Right kidney (tissue), 1 donor: ENCODE measurements around the gene HDAC7.
A peak's percentile ranks its signal among the peaks of the same experiment; 100 is the strongest.

Source experiments
- DNase-seq: peaks from one replicate; pipeline ENCODE4 v3.0.0-alpha.2; 2016

Gene HDAC7

GRCh38 chr12:47763481-47764346 is 56.0 kb downstream of the HDAC7 start:
- DNase-seq, result no peak

DNA sequence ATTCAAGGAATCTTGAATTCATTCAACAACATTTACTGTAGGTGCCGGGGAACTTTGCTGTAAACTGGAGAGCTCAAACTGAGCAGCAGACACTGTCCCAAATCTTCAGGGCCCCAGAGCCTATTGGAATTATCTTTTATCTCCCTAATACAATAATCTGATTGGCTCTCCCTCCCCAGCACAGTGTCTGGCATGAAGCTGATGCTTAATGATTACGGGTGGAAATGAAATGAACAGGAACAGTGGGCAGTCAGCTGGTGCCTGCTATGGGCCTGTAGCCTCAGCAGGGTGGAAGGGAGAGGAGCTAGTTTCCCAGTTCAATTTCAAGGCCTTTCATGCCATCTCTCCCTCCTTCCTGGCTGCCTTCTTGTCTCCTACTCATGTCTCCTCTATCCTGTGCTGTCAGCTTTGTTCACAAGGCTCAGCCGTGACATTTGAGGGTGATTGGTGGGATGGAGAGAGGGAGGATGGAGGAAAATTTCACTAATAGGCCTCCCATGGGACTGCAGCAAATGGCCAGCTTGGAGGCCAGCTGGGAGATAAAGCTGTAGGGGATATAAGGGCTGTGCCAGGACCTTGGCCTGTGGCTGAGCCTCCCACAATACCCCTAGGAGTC is 56.7 kb downstream of the HDAC7 start:
- DNase-seq, result no peak

- peak; percentile 84 for DNase-seq
Measured at GRCh38 chr12:47758834-47759690, 60.6 kb downstream of the HDAC7 start, which contains the start of gene RAPGEF3. RAPGEF3 (minus strand) TSS chr12:47758880; CDS start chr12:47758556, 324 bp downstream.

GRCh38 chr12:47758584-47758833 is 61.2 kb downstream of the HDAC7 start:
- DNase-seq, result peak; percentile 62

DNA sequence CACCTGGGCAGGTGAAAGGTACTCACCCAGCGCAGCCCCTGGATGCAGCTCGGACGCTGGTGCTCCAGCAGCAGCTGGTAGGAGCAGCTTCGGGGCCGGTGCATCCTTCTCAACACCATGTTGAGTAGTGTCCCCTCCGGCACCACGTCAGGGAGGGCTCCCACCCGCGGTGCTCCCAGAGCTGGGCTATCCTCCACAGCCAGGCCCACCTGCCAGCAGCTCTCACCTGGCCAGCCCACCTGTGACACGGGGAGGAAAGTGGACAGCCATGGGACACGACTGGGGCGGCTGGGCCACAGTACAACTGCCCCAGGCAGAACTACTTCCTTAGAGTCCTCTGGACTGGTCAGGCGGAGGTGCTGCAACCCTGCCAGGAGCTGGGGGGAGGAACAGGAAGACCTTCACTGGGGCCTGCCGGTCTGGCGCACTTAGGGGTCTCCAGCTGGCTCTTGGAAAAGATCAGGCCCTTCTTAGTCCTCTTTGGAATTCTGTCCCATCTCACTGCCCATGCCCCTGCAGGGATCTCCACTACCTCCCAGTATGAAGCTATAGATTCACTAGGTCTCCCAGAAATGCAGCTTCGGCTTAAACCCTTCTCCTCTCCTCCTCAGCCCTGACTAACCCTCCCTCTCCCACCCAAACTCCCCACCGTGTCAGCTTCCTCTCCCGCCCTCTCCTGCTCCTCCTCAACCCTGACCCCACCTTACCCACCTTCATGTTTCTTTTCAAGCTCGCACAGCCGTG is 61.7 kb downstream of the HDAC7 start:
- peak; percentile 67 for DNase-seq

DNA sequence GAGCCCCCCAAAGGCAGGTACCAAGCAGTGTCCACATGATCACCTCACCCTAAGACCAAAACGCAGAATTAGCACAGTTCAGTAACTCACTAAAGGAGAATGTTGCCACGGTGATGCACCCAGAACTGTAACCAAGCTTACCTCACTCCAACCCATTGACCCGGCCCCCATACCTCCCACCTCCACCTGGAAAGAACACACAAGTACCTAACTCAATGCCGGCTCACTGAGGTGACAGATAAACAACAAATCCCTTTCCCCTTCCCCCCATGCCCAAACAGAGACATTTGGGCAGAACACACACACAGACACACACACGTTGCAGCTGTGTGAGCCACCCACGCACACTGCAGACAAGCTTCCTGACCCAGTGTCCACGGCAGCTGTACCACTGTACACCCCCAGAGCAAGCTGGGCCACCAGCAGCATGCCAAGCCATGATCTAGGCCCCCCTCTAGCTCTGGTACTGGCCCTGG is 62.3 kb downstream of the HDAC7 start:
- no peak for DNase-seq

GRCh38 chr12:47755655-47756562 is 63.8 kb downstream of the HDAC7 start:
- DNase-seq, result no peak

- no peak for DNase-seq
Measured at GRCh38 chr12:47754881-47755280, 64.8 kb downstream of the HDAC7 start.

- no peak for DNase-seq
Measured at GRCh38 chr12:47754126-47754525, 65.6 kb downstream of the HDAC7 start.

GRCh38 chr12:47753021-47754001 is 66.4 kb downstream of the HDAC7 start:
- no peak for DNase-seq

DNA sequence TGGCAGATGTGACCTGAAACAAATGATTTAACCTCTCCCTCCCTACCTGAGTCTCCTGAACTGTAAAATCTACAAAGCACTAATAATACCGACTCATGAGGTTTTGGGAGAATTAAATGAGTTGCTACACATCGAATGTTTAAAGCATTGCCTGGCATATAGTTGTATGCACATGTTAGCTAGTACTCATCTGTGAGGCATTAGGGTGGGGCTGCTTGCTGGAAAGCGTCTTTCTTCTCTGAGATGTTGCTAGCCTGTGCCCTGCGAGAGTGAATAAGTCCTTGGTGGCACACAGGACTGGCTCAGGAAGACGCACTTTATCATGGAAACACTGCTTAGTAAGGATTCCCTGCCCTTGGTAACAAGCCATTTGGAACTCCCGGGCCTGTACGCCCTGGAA is 67.2 kb downstream of the HDAC7 start:
- no peak for DNase-seq

- no peak for DNase-seq
Measured at GRCh38 chr12:47752121-47752520, 67.6 kb downstream of the HDAC7 start.

DNA sequence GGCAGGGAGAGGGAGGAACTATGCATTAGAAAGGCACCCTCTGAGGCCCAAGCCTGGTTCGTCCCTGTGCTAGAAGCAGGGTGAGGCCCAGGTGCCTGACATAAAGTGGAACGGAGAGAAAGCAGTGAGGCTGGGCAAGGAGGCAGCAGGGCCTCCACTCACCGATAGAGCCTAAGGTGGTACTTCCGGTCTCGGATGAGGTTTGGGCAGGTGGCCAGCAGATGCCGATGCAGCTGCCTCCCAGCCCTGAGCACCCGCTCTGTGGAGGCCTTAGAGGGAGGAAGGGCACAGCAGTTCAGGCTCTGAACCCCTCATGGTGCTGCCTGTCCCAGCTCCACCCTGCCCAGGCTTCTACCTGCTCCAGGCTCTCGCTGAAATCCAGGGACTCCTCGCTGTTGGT is 68.1 kb downstream of the HDAC7 start:
- DNase-seq, result no peak

- DNase-seq, result no peak
Measured at GRCh38 chr12:47750916-47751470, 68.7 kb downstream of the HDAC7 start.

DNA sequence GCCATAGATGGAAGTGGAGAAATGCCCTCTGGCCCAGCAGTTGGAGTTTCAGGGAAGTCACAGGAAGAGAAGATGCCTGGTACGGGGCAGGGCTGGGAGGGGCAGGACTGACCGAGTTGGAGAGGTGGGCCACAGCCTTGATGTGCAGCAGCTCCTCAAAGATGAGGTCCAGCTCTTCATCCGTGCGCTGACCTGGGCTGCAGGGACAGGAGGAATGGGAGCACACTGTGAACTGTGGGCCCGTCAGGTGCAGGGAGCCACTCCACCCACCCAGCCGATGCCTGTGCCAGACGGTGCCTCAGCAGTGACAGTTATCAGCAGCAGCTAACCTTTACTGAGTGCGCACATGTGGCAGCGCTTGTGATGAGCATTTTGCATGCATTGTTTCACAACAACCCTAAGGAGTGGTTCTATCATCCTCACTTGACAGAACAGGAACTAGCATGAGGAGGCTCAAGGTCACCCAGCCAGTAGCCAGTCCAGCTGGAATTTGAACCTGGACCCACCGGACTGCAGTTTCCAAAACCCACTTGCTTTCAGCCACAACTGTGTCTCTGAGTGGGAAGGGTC is 69.4 kb downstream of the HDAC7 start:
- DNase-seq, result no peak

- DNase-seq, result no peak
Measured at GRCh38 chr12:47748899-47749298, 70.8 kb downstream of the HDAC7 start.

GRCh38 chr12:47748507-47748828 is 71.2 kb downstream of the HDAC7 start:
- DNase-seq, result no peak

GRCh38 chr12:47747596-47748506 is 71.9 kb downstream of the HDAC7 start:
- no peak for DNase-seq
